AG09309 (cell line): ENCODE measurements around the gene MIPEP.

Experiments
- DNase-seq: peaks from one replicate; pipeline ENCODE4 v3.0.0-alpha.2; 2010; ENCODE audit warnings: low read depth
- H3K4me3 ChIP-seq: 2 replicates; pipeline ENCODE4 v1.5.1; 2011; ENCODE audit warnings: mild to moderate bottlenecking, low read depth, low read length, moderate library complexity; ENCODE audit not compliant: control insufficient read depth
- CTCF ChIP-seq: IDR thresholded peaks from 2 replicates; pipeline ENCODE4 v1.5.1; 2011; ENCODE audit warnings: mild to moderate bottlenecking, low read depth, low read length, inconsistent platforms; ENCODE audit not compliant: insufficient read depth, control insufficient read depth; ENCODE audit errors: missing control alignments

Gene MIPEP

DNA sequence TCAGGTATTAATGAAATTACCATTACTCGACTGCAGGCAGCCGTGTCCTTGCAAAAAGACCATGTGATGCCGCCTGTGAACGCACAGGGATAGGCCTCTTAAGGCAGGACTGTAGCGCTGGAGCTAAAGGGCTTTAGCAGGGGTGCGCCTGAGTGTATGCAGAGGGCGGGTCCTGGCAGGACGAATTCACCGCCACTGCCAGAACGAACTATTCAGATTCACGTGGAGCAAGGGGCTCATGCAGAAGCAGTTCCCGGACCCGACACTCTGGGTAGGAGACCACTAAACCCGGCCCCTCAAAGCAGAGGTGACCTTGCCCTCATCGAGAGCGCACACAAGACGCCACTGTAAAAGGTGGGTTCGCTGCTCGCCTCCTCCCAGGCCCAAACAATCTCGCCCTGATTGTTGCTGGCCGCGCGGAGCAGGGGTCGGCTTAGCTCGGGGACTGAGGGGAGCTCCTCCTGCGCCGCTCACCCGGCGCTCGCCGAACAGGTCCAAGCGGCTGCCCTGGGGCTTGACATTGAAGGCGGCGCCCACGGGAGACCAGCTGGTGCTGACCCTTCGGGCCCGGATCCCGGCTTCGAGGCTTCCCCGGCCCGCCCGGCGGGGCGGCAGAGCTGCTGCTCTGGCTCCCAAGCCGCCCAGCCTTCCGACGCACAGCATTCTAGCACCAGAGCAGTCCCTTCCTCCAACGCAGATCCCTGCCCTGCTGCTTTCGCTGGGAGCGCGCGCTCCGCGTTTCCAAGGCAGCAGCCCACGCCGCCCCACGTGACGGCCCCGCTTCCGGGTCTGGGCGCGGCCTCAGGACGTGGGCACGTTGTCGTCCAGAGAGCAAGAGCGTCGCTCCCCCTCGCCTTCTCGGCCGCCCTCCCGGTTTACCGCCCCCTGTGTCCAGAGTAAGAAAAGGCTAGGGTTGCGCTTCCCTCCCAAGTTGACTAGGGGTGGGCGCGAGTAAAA is at the start of gene MIPEP:
Gene MIPEP (minus strand): TSS at position 743 of the 957 bp plus-strand sequence. CDS start 80 bp downstream, at position 663.
- H3K4me3 ChIP-seq, result peak within 1 kb of the TSS; percentile 69
- peak; percentile 78 for TF ChIP-seq CTCF
- peak; percentile 68 for DNase-seq

DNA sequence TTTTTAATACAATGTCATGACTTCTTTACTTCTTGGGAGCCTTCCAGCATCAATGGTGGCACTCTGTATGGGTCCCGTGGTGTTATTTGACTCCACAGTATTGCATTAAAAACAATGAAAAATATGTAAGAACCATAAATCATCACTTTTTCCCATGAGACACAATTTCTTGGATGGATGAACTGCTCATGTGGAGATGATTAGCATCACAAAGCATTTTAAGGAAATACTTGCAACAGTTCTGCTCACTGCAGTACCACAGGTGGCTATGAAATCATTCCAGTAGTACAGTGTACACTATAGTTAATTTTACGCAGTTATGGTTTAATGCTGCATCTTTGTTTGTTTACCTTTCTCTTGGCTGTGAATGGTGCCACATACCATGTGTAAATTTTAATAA is 45.3 kb upstream of the MIPEP start:
- TF ChIP-seq CTCF, result no peak
- peak; percentile 7 for DNase-seq
- no peak overlapping the region for H3K4me3 ChIP-seq

DNA sequence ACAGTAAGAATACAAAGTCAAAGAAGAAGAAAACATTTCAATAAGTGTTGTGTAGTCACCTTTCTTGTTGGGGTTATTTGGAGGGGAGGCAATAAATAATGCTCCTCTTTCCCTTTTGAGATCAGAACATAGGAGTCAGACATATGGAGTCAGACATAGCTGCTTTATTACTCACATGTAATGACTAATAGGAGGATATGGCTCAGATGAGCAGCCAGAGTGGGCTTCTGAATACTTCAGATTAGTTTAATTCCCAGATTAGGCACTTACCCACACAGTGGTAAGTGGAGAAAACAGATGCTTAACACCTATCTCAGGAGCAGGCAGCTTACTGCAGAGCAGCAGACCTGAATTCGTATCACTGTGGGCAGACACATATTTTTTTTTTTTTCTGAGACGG is 39.8 kb upstream of the MIPEP start:
- peak; percentile 13 for DNase-seq
- no peak overlapping the region for H3K4me3 ChIP-seq

GRCh38 chr13:23923031-23923430 is 33.8 kb upstream of the MIPEP start:
- no peak for TF ChIP-seq CTCF
- no peak for DNase-seq
- no peak overlapping the region for H3K4me3 ChIP-seq

More for the DNA sequence above, 39.8 kb upstream of the MIPEP start:
- no peak for TF ChIP-seq CTCF

GRCh38 chr13:23922005-23922932 is 33.1 kb upstream of the MIPEP start:
- TF ChIP-seq CTCF, result no peak
- DNase-seq, result no peak
- H3K4me3 ChIP-seq, result no peak overlapping the region

DNA sequence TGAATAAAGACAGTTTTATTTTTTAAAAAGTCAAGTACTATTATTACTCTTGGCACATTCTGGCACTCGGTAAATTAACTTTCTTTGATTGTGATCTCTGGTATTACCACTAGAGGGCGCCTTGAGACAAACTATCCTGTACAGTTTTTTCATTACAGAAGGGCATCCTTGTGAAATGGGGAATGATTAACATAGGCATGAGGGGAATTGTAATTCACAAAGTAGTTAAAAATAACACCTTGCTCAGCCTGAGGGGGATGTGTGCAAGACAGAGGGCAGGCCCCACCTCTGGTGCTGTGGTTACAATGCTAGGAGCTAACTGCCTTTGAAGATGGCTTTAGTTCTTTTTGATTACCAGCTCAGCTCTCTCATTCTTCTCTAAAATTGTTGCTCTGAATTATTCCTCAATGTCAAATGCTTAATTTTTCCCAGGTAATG is 32.3 kb upstream of the MIPEP start:
- no peak overlapping the region for H3K4me3 ChIP-seq
- peak; percentile 60 for TF ChIP-seq CTCF
- peak; percentile 31 for DNase-seq
